IPS DF 6.9 (cell line): ENCODE measurements around the gene SLC2A11.

ENCODE experiments used
- DNase-seq: peaks from one replicate; pipeline ENCODE4 v3.0.0-alpha.2; 2013; ENCODE audit warnings: low read depth, low spot score
- H3K27ac ChIP-seq: one replicate; pipeline ENCODE4 v1.5.1; 2013; ENCODE audit warnings: low read length, control low read depth
- H3K27me3 ChIP-seq: 2 replicates; pipeline ENCODE4 v1.6.1; 2013; ENCODE audit warnings: mild to moderate bottlenecking, low read length; ENCODE audit not compliant: control insufficient read depth, insufficient read depth
- H3K36me3 ChIP-seq: 2 replicates; pipeline ENCODE4 v1.6.1; 2013; ENCODE audit warnings: low read length; ENCODE audit not compliant: control insufficient read depth, insufficient read depth
- H3K4me1 ChIP-seq: 2 replicates; pipeline ENCODE4 v1.6.1; 2013; ENCODE audit warnings: low read length; ENCODE audit not compliant: control insufficient read depth, insufficient read depth
- H3K4me3 ChIP-seq: 2 replicates; pipeline ENCODE4 v1.5.1; 2013; ENCODE audit warnings: mild to moderate bottlenecking, low read length
- H3K9me3 ChIP-seq: 2 replicates; pipeline ENCODE4 v1.6.1; 2013; ENCODE audit warnings: low read length, inconsistent platforms; ENCODE audit not compliant: control insufficient read depth, insufficient read depth
- WGBS: extraction: QIAGEN DNeasy Blood & Tissue Kit; methylation state at CpG from one replicate; pipeline ENCODE4 v1.1.7; 2013; ENCODE audit warnings: mixed read lengths, missing lambda C conversion rate; ENCODE audit not compliant: insufficient read length, insufficient coverage; 5-methylcytosine and 5-hydroxymethylcytosine counted together

SLC2A11 gene

DNA sequence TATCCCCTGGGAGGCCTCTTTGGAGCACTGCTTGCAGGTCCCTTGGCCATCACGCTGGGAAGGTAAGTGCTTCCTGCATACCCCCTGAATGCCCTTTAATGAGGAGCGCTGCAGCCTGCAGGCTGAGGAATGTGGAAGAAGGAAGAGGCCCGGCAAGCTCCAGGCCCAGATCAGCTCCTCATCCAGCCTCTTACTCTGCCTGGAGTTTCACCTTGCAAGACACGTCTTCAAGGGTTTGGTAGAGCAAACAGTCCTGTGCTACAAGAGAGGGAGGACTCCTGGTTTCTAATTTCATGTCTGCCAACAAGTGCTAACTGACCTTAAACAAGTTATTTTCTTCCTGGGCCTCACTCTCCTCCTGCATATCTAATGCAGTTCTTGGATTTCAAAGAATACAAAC is 10.9 kb downstream of the SLC2A11 start:
- DNase-seq = no peak
- H3K36me3 ChIP-seq = no peaks in the 10 kb centered on the region; the same call in 1 of the 2 replicates
- H3K4me1 ChIP-seq = no peaks in the 10 kb centered on the region
- H3K27ac ChIP-seq = no peak overlapping the region
- no CpG with 5 or more reads among the region's 4 CpGs for WGBS
- H3K9me3 ChIP-seq = no peaks in the 10 kb centered on the region
- no peak overlapping the region for H3K4me3 ChIP-seq
- H3K27me3 ChIP-seq = no peaks in the 10 kb centered on the region

DNA sequence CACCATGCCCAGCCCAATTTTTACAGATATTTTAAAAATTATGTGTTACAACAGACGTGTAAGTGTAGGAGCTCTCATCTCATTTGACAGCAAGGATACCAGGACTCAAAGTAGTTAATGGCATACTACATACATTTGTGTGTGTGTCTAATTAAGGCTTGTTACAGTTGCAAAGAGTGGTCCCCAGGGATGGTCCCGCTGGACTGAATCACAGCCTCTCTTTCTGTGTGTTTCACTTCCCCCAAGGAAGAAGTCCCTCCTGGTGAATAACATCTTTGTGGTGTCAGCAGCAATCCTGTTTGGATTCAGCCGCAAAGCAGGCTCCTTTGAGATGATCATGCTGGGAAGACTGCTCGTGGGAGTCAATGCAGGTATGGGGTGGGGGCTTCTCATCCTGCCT is 17.2 kb downstream of the SLC2A11 start:
- H3K9me3 ChIP-seq = no peaks in the 10 kb centered on the region
- no peaks in the 10 kb centered on the region for H3K36me3 ChIP-seq
- H3K4me3 ChIP-seq = no peak overlapping the region
- no peaks in the 10 kb centered on the region for H3K27me3 ChIP-seq
- H3K27ac ChIP-seq = no peak overlapping the region
- no CpG with 5 or more reads among the region's 4 CpGs for WGBS
- H3K4me1 ChIP-seq = no peaks in the 10 kb centered on the region
- no peak for DNase-seq

DNA sequence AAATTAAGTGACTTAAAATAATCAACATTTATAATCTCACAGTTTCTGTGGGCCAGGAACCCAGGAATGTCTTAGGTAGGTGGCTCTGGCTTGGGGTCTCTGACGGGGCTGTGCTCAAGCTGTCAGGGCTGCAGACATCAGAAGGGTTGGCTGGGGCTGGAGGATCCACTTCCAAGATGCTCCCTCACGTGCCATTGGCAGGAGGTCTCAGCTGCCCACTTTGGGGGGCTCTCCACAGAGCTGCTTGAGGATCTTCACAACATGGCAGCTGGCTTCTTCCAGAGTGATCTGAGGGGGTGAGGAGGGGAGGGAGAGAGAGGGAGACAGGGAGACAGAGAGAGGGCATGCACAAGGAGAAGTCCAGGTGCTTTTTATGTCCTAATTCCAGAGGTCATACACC is 18.1 kb downstream of the SLC2A11 start:
- Histone ChIP-seq H3K27ac (no peak overlapping the region), H3K9me3 (no peaks in the 10 kb centered on the region), H3K4me3 (no peak overlapping the region), H3K36me3 (no peaks in the 10 kb centered on the region), H3K4me1 (no peaks in the 10 kb centered on the region), H3K27me3 (no peaks in the 10 kb centered on the region)
- no peak for DNase-seq
- no CpG with 5 or more reads among the region's 2 CpGs for WGBS

- Histone ChIP-seq H3K36me3 (no peaks in the 10 kb centered on the region), H3K27ac (no peak overlapping the region), H3K9me3 (no peaks in the 10 kb centered on the region), H3K4me3 (no peak overlapping the region), H3K4me1 (no peaks in the 10 kb centered on the region), H3K27me3 (no peaks in the 10 kb centered on the region)
- no CpG with 5 or more reads among the region's 8 CpGs for WGBS
- no peak for DNase-seq
These were observed 19.9 kb downstream of the SLC2A11 start for GRCh38 chr22:23877566-23877965.

- DNase-seq = no peak
- no peaks in the 10 kb centered on the region for H3K27me3 ChIP-seq
- no peak overlapping the region for H3K4me3 ChIP-seq
- H3K9me3 ChIP-seq = no peaks in the 10 kb centered on the region
- no peak overlapping the region for H3K27ac ChIP-seq
- H3K36me3 ChIP-seq = no peaks in the 10 kb centered on the region
- no peaks in the 10 kb centered on the region for H3K4me1 ChIP-seq
- WGBS = no CpG with 5 or more reads among the region's 7 CpGs
These were observed 20.5 kb downstream of the SLC2A11 start for GRCh38 chr22:23878219-23878618.

- no peak for DNase-seq
- H3K4me1 ChIP-seq = no peaks in the 10 kb centered on the region
- no peaks in the 10 kb centered on the region for H3K9me3 ChIP-seq
- H3K27me3 ChIP-seq = no peaks in the 10 kb centered on the region
- no peak overlapping the region for H3K4me3 ChIP-seq
- WGBS = no CpG with 5 or more reads among the region's 20 CpGs
- no peaks in the 10 kb centered on the region for H3K36me3 ChIP-seq
- no peak overlapping the region for H3K27ac ChIP-seq
These were observed 24.7 kb downstream of the SLC2A11 start for GRCh38 chr22:23882370-23882769.

DNA sequence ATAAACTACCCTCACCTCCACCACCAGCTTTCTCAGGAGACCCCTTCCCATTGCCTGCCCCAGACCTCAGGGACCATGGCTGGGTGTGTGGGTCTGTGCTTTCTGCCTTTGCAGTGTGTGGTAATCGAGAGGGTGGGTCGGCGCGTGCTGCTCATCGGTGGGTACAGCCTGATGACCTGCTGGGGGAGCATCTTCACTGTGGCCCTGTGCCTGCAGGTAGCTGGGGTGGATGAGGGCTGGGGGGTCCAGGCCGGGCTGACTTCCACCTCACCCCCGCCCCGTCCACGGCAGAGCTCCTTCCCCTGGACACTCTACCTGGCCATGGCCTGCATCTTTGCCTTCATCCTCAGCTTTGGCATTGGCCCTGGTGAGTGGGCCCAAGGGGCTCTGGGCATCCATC is 26.0 kb downstream of the SLC2A11 start:
- no peak overlapping the region for H3K27ac ChIP-seq
- H3K27me3 ChIP-seq = no peaks in the 10 kb centered on the region
- WGBS = no CpG with 5 or more reads among the region's 9 CpGs

DNA sequence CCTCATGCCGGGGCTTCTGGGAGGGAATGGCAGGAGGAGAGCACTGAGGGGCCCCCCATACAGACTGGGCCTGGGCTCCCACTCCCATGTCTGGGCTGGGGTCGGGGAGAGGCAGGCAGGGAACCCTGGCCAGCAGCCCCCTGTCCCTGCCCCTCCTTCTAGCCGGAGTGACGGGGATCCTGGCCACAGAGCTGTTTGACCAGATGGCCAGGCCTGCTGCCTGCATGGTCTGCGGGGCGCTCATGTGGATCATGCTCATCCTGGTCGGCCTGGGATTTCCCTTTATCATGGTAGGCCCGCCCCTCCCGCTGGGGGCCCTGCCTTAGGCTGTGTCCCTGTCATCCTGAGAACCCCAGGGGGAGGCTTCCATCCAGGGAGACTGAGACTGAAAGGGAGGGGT is 26.5 kb downstream of the SLC2A11 start:
- no peaks in the 10 kb centered on the region for H3K36me3 ChIP-seq
- no CpG with 5 or more reads among the region's 9 CpGs for WGBS
- no peaks in the 10 kb centered on the region for H3K27me3 ChIP-seq
- H3K9me3 ChIP-seq = no peaks in the 10 kb centered on the region
- no peaks in the 10 kb centered on the region; the same call in 1 of the 2 replicates for H3K4me1 ChIP-seq
- no peak for DNase-seq
- no peak overlapping the region for H3K27ac ChIP-seq
- no peak overlapping the region for H3K4me3 ChIP-seq

More for the DNA sequence above, 26.0 kb downstream of the SLC2A11 start:
- DNase-seq = no peak
- H3K9me3 ChIP-seq = no peaks in the 10 kb centered on the region
- H3K4me1 ChIP-seq = no peaks in the 10 kb centered on the region
- H3K4me3 ChIP-seq = no peak overlapping the region
- no peaks in the 10 kb centered on the region for H3K36me3 ChIP-seq

DNA sequence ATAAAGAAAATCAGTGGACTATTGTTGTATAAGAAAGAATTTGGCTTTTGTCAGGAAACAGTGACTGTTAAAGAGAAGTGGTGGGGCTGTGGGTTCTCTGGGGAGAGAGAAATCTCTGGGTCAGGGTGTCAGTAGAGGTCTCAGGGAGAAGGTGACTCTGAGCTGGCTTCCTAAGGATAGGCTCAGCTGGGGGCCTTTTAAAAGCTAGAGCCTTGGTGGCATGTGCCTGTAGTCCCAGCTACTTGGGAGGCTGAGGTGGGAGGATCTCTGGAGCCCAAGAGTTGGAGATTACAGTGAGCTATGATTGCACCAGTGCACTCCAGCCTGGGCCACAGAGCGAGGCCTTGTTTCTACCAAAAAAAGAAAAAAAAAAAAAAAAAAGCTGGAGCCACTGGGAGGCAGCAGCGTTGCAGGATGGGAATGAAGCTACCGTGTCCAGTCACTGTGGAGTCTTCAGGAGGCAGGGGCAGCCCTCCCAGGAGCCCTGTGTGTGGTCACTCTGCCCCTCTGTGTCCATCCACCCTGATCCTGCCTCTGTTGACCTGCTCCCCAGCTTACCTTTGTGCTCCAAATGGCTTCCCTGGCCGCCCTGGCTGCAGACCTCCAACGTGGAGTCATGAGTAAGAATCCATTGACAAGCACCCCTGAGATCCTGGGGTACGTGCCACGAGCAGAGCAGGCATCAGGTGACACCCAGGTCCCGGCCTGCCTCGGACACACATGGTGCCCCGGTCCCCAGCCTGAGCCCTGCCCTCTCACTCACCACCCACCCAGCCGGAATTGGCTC is 31.1 kb downstream of the SLC2A11 start:
- Histone ChIP-seq H3K36me3 (no peaks in the 10 kb centered on the region), H3K9me3 (no peaks in the 10 kb centered on the region), H3K27me3 (no peaks in the 10 kb centered on the region), H3K4me1 (no peaks in the 10 kb centered on the region; the same call in 1 of the 2 replicates), H3K4me3 (no peak overlapping the region), H3K27ac (no peak overlapping the region)
- DNase-seq = no peak
- WGBS = no CpG with 5 or more reads among the region's 11 CpGs

- Histone ChIP-seq H3K9me3 (no peaks in the 10 kb centered on the region), H3K4me1 (no peaks in the 10 kb centered on the region; the same call in 1 of the 2 replicates), H3K27ac (no peak overlapping the region), H3K36me3 (no peaks in the 10 kb centered on the region), H3K4me3 (no peak overlapping the region), H3K27me3 (no peaks in the 10 kb centered on the region)
- no peak for DNase-seq
- WGBS = no CpG with 5 or more reads among the region's 5 CpGs
These were observed 31.9 kb downstream of the SLC2A11 start for GRCh38 chr22:23889620-23890019.

- H3K27me3 ChIP-seq = no peaks in the 10 kb centered on the region
- peaks cover 7% of the 10 kb centered on the region for H3K4me1 ChIP-seq
- H3K9me3 ChIP-seq = no peaks in the 10 kb centered on the region
- no CpG with 5 or more reads among the region's 7 CpGs for WGBS
- no peak for DNase-seq
- peaks cover 12% of the 10 kb centered on the region for H3K36me3 ChIP-seq
- H3K4me3 ChIP-seq = no peak overlapping the region
- no peak overlapping the region for H3K27ac ChIP-seq
These were observed 34.1 kb downstream of the SLC2A11 start for GRCh38 chr22:23891726-23892125.
